Ascending aorta (tissue), 2 donors: ENCODE data around the gene GDPD5. TPM values are rescaled to one million over a fixed set of nuclear protein-coding genes. Genes with fewer than 3 reads are reported as not detected.
A peak's percentile ranks its signal among the peaks of the same experiment; 100 is the strongest.

Source experiments
- DNase-seq, 2 donors: peaks; one replicate each; pipeline ENCODE4 v3.0.0-alpha.2; 2019; ENCODE audit warnings: low spot score in 2 of 2
- H3K27ac ChIP-seq, 2 donors: fragments of 200-600 bp; sonication (generic); one replicate each; pipeline ENCODE4 v1.5.1; 2016 to 2017; ENCODE audit warnings: mild to moderate bottlenecking in 1 of 2
- H3K27me3 ChIP-seq: fragments of 200-600 bp; sonication (generic); one replicate; pipeline ENCODE4 v1.5.1; 2017
- H3K36me3 ChIP-seq, 2 donors: fragments of 200-600 bp; sonication (generic); one replicate each; pipeline ENCODE4 v1.5.1; 2016
- H3K4me1 ChIP-seq, 2 donors: fragments of 200-600 bp; sonication (generic); one replicate each; pipeline ENCODE4 v1.5.1; 2016 to 2017; ENCODE audit warnings: mild to moderate bottlenecking in 1 of 2
- H3K4me3 ChIP-seq, 2 donors: fragments of 200-600 bp; sonication (generic); one replicate each; pipeline ENCODE4 v1.5.1; 2016 to 2017; ENCODE audit warnings: mild to moderate bottlenecking in 1 of 2
- H3K9me3 ChIP-seq, 2 donors: fragments of 200-600 bp; sonication (generic); one replicate each; pipeline ENCODE4 v1.5.1; 2016
- intact Hi-C: fragments of 100-400 bp; cut with DNase I; formaldehyde crosslinking; loops from one replicate; pipeline ENCODE4 v1.15.1; 2023
- total RNA-seq: library from RNA; depleted of rRNA; stranded (reverse); fragments of >200 nt; gene quantifications from one replicate; pipeline ENCODE4 v1.1.0, GENCODE V29; 2016
- TF ChIP-seq, protein P1 (sequence below), 3 experiments: fragments of 200-600 bp in 2 of 3; fragments of 450-650 bp in 1 of 3; sonication (generic) in 2 of 3; IDR thresholded peaks; one replicate each; pipeline ENCODE4 v1.5.1; 2016 to 2019; ENCODE audit warnings: antibody characterized with exemption in 3 of 3, mild to moderate bottlenecking in 1 of 3, moderate library complexity in 1 of 3

The GDPD5 gene
- total RNA-seq, 1 donor from 2014 or later, result 64.6 TPM

DNA sequence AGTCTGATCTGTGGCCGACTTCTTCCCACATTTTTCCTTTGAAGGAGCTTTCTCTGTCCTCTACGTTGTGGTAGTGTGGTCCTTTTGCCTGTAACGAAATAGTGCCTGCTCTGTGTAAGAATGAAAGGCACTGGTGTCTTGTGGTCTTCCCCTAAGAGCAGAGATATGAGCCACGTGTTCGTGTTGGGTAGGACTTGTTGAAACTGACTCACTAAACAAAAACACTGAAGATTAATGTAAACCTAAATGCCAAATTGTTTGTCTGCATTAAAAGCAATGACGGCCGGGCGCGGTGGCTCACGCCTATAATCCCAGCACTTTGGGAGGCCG is 136.5 kb downstream of the GDPD5 start:
- Histone ChIP-seq H3K27me3 (no peaks in the 10 kb centered on the region), H3K9me3 (no peaks in the 10 kb centered on the region), H3K4me3 (no peak overlapping the region), H3K27ac (no peak overlapping the region), H3K4me1 (no peaks in the 10 kb centered on the region), H3K36me3 (no peaks in the 10 kb centered on the region)
- TF ChIP-seq, protein P1, sequence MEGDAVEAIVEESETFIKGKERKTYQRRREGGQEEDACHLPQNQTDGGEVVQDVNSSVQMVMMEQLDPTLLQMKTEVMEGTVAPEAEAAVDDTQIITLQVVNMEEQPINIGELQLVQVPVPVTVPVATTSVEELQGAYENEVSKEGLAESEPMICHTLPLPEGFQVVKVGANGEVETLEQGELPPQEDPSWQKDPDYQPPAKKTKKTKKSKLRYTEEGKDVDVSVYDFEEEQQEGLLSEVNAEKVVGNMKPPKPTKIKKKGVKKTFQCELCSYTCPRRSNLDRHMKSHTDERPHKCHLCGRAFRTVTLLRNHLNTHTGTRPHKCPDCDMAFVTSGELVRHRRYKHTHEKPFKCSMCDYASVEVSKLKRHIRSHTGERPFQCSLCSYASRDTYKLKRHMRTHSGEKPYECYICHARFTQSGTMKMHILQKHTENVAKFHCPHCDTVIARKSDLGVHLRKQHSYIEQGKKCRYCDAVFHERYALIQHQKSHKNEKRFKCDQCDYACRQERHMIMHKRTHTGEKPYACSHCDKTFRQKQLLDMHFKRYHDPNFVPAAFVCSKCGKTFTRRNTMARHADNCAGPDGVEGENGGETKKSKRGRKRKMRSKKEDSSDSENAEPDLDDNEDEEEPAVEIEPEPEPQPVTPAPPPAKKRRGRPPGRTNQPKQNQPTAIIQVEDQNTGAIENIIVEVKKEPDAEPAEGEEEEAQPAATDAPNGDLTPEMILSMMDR (IDR thresholded peaks at IDR 0.05), result no peak
- intact Hi-C loops, result no loop called here
- DNase-seq, result no peak

DNA sequence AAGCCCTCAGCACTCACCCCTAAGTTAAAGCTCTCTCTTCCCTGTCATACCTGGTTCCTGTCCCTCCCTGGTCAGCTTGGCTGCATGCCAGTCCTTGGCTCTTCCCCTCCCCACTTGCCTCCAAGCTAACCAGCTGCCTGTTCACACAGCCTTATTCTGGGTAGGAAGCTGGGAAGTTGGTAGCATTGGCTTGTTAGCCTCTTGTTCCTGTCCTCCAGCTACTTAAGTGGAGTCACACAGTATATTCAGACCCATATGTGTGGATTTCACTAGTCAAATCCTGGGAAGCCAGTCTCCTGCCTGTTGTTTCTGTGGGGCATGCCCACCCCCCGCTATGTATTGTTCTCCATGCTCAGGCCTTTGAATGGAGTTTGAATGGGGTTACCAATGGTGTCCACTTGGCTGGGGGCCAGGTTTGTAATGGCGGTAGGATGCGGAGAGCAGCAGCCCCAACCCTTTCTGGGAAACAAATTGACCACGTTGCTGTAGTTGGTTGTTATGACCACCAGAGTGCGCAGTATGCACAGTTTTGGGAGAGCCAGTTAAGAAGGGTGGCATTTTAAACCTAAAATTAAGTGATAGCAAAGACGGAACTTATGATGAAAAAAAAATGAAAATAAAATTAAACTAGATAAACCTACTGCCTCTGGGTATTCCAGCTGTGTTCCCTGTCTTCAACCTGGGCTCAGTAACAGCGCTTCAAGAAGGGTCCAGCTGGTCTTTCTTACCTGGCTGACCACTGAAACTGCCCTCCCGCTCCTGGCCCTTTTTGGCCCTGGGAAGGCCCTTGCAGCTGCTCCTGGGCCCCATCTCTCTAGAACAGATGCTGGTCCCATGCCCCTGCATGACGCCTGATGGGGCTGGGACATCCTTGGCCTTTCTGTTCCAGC is 137.1 kb downstream of the GDPD5 start:
- no peaks in the 10 kb centered on the region for H3K9me3 ChIP-seq
- H3K36me3 ChIP-seq, result no peaks in the 10 kb centered on the region
- H3K27ac ChIP-seq, result no peak overlapping the region
- H3K27me3 ChIP-seq, result no peaks in the 10 kb centered on the region
- no peak overlapping the region for H3K4me3 ChIP-seq
- peak in 1 of 2 donors; percentile 85 for DNase-seq
- intact Hi-C loops, result loop anchor here (1.0 kb wide), 1 partner anchor 144 kb away; no protein-coding TSS in a partner anchor
- H3K4me1 ChIP-seq, result no peaks in the 10 kb centered on the region
- TF ChIP-seq, protein P1 (IDR thresholded peaks at IDR 0.05), result peak; percentile 76 to 83 (median 79)

DNA sequence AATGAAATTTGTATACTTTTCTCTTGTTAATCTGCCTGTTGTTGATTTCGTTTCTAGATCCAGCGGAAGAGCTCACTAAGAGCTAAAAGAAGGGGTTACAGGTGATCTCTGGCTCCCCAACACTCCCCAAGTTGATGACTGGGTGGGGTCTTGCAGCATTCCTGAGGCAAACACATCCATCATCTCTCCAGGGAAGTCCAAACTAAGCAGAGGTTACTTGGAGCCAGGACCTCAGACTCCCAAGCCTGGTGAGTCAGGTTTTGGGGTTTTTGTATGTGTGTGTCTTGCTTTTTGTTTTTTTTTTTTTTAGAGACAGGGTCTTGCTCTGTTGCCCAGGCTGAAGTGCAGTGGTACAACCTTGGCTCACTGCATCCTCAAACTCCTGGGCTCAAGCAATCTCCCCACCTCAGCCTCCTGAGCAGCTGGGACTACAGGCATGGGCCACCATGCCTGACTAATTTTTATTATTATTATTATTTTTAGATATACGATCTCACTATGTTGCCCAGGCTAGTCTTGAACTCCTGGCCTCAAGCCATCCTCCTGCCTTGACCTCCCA is 137.9 kb downstream of the GDPD5 start:
- TF ChIP-seq, protein P1 (IDR thresholded peaks at IDR 0.05), result no peak
- no peaks in the 10 kb centered on the region for H3K9me3 ChIP-seq
- no peaks in the 10 kb centered on the region for H3K36me3 ChIP-seq
- H3K4me1 ChIP-seq, result no peaks in the 10 kb centered on the region
- H3K27me3 ChIP-seq, result no peaks in the 10 kb centered on the region
- intact Hi-C loops, result loop anchor here (1.0 kb wide), 1 partner anchor 144 kb away; no protein-coding TSS in a partner anchor
- no peak for DNase-seq
- no peak overlapping the region for H3K4me3 ChIP-seq
- H3K27ac ChIP-seq, result no peak overlapping the region

DNA sequence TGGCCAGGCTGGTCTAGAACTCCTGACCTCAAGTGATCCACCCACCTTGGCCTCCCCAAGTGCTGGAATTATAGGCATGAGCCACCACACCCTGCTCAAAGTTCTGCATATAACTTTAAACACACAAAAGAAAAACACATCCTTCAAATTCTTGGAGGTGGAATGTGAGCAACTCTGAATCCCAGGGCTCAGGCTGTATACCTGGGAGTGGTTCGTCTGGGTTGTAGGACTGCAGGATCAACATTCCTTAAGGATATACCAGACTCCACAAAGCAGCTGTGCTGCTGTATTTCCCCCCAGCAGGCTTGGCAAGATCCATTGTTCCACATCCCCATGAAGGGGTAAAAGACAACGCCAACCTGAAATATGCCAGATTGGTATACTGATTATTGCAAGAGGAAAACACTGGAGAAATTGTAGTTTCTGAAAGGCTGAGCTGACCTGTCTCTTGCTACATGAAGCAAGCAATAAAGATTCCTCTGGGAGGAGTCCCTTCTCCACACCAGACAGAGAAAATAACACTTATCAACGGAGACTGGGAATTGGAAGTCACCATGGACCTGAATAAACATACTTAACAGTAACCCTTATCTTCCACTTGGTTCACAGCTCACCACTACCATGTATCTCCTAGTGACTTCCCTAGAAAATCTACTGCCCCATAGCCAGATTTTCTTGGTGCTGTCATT is 138.7 kb downstream of the GDPD5 start:
- H3K4me3 ChIP-seq, result no peak overlapping the region
- intact Hi-C loops, result no loop called here
- H3K9me3 ChIP-seq, result no peaks in the 10 kb centered on the region
- DNase-seq, result no peak
- TF ChIP-seq, protein P1 (IDR thresholded peaks at IDR 0.05), result no peak
- no peaks in the 10 kb centered on the region for H3K36me3 ChIP-seq
- no peaks in the 10 kb centered on the region for H3K4me1 ChIP-seq
- no peaks in the 10 kb centered on the region for H3K27me3 ChIP-seq
- no peak overlapping the region for H3K27ac ChIP-seq

Other genes with a start within 250 kb of the GDPD5 start
- gene ARRB1, start 174.3 kb downstream of the GDPD5 start, total RNA-seq, result 78.2 TPM
- gene RPS3, start 126.4 kb downstream of the GDPD5 start, total RNA-seq, result 511 TPM
- gene KLHL35, start 92.7 kb downstream of the GDPD5 start, total RNA-seq, result not detected
- gene SERPINH1, start 36.3 kb upstream of the GDPD5 start, total RNA-seq, result 1,290 TPM
- gene MAP6, start 143.1 kb upstream of the GDPD5 start, total RNA-seq, result 15.8 TPM
- gene MOGAT2, start 191.9 kb upstream of the GDPD5 start, total RNA-seq, result not detected
- gene DGAT2, start 242.8 kb upstream of the GDPD5 start, total RNA-seq, result 26.2 TPM